ENCODE results near the gene SIDT1. TPM values are rescaled to one million over a fixed set of nuclear protein-coding genes. Genes with fewer than 3 reads are reported as not detected.
A peak's percentile ranks its signal among the peaks of the same experiment; 100 is the strongest.

SIDT1 gene
- total RNA-seq, 2 experiments from 2014 or later = 34.8 to 35.0 TPM

DNA sequence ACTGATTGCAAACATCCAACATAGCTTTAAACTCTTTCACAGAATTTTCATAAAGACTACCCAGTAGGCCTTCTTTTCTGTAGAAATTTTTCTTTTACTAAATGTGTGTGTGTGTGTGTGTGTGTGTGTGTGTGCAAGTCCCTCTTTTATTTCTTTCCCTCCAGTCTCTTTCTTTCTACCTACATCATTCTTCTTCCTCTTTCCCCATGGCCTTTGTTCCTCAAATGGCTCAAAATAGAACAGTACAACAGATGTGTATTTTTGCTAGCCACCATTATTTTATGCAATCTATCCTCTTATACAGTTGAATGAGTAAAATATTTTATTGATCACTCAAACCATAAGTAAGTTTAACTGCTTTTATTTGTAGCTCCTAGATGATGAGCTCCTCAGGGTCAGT is 87.7 kb downstream of the SIDT1 start:
- Mint-ChIP-seq H3K27ac (no peak overlapping the region), H3K27me3 (ENCODE audit: low read depth) (no peaks in the 10 kb centered on the region), H3K4me1 (ENCODE audit: low read depth) (no peaks in the 10 kb centered on the region), H3K9me3 (ENCODE audit: insufficient read depth) (no peaks in the 10 kb centered on the region), H3K36me3 (ENCODE audit: low read depth) (peaks cover 27% of the 10 kb centered on the region), H3K4me3 (no peak overlapping the region)
- DNase-seq (no peak), ATAC-seq (no peak)
- POLR2A ChIA-PET = no interaction called here
- CTCF ChIA-PET = interaction anchor here (1.1 to 1.4 kb wide), 2 partner anchors 43 to 125 kb away, joined by 3 to 4 read pairs; no protein-coding TSS in a partner anchor

GRCh38 chr3:113623324-113623723 is 91.0 kb downstream of the SIDT1 start:
- POLR2A ChIA-PET = no interaction called here
- H3K36me3 Mint-ChIP-seq (ENCODE audit: low read depth) = peaks cover 27% of the 10 kb centered on the region

GRCh38 chr3:113623811-113624210 is 91.5 kb downstream of the SIDT1 start:
- H3K4me1 Mint-ChIP-seq (ENCODE audit: low read depth) = no peaks in the 10 kb centered on the region
- ChIA-PET CTCF (no interaction called here), POLR2A (no interaction called here)
- no peaks in the 10 kb centered on the region for H3K27me3 Mint-ChIP-seq (ENCODE audit: low read depth)
- no peaks in the 10 kb centered on the region for H3K9me3 Mint-ChIP-seq (ENCODE audit: insufficient read depth)
- DNase-seq = no peak
- no peak overlapping the region for H3K27ac Mint-ChIP-seq
- peaks cover 30% of the 10 kb centered on the region for H3K36me3 Mint-ChIP-seq (ENCODE audit: low read depth)
- ATAC-seq = no peak
- H3K4me3 Mint-ChIP-seq = no peak overlapping the region

More at GRCh38 chr3:113623324-113623723, 91.0 kb downstream of the SIDT1 start:
- ATAC-seq = no peak
- Mint-ChIP-seq H3K4me1 (ENCODE audit: low read depth) (no peaks in the 10 kb centered on the region), H3K4me3 (no peak overlapping the region), H3K27me3 (ENCODE audit: low read depth) (no peaks in the 10 kb centered on the region), H3K9me3 (ENCODE audit: insufficient read depth) (no peaks in the 10 kb centered on the region), H3K27ac (no peak overlapping the region)
- no peak for DNase-seq
- CTCF ChIA-PET = no interaction called here

- ATAC-seq (no peak), DNase-seq (no peak)
- Mint-ChIP-seq H3K4me1 (ENCODE audit: low read depth) (no peaks in the 10 kb centered on the region), H3K4me3 (no peak overlapping the region), H3K27ac (no peak overlapping the region), H3K9me3 (ENCODE audit: insufficient read depth) (no peaks in the 10 kb centered on the region), H3K36me3 (ENCODE audit: low read depth) (peaks cover 36% of the 10 kb centered on the region), H3K27me3 (ENCODE audit: low read depth) (no peaks in the 10 kb centered on the region)
- POLR2A ChIA-PET = interaction anchor here (0.6 kb wide), 1 partner anchor 84 kb away, joined by 6 read pairs; no protein-coding TSS in a partner anchor
- CTCF ChIA-PET = interaction anchor here (1.4 kb wide), 1 partner anchor 48 kb away, joined by 5 read pairs; no protein-coding TSS in a partner anchor
Measured at GRCh38 chr3:113625834-113626233, 93.5 kb downstream of the SIDT1 start.

GRCh38 chr3:113626503-113627371 is 94.4 kb downstream of the SIDT1 start:
- no peak overlapping the region for H3K4me3 Mint-ChIP-seq
- no peaks in the 10 kb centered on the region for H3K4me1 Mint-ChIP-seq (ENCODE audit: low read depth)
- H3K27ac Mint-ChIP-seq = peak overlapping the region; percentile 1
- no peak for ATAC-seq
- no peaks in the 10 kb centered on the region for H3K9me3 Mint-ChIP-seq (ENCODE audit: insufficient read depth)
- H3K27me3 Mint-ChIP-seq (ENCODE audit: low read depth) = no peaks in the 10 kb centered on the region
- peaks cover 35% of the 10 kb centered on the region for H3K36me3 Mint-ChIP-seq (ENCODE audit: low read depth)
- ChIA-PET CTCF (interaction anchor here (1.0 to 2.8 kb wide), 5 partner anchors 49 to 337 kb away, joined by 3 to 11 read pairs (median 4); partner anchors contain the start of gene NAA50), POLR2A (no interaction called here)
- DNase-seq = peak; percentile 26

GRCh38 chr3:113628316-113628715 is 96.0 kb downstream of the SIDT1 start:
- no peaks in the 10 kb centered on the region for H3K4me1 Mint-ChIP-seq (ENCODE audit: low read depth)

DNA sequence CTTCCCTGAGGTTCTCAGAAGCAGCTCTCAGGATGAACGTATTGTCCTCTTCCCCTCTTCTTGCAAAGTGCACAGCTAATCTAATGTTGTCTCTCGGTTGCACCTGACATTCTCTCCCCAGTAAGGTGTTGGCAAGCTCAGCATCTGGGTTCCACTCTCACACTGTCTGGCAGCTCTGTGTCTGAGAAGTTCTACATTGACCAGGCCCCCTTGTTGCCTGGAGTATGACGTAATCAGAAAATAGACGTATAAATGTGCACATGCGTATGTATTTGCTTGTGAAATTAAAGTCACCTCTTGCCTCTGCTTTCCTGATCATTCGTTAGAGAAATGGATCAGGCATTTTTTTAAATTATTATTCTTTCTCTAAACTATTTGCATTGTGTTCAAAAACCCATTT is 96.4 kb downstream of the SIDT1 start:
- Mint-ChIP-seq H3K36me3 (ENCODE audit: low read depth) (peaks cover 32% of the 10 kb centered on the region), H3K9me3 (ENCODE audit: insufficient read depth) (no peaks in the 10 kb centered on the region), H3K4me3 (no peak overlapping the region), H3K27ac (no peak overlapping the region), H3K4me1 (ENCODE audit: low read depth) (no peaks in the 10 kb centered on the region), H3K27me3 (ENCODE audit: low read depth) (no peaks in the 10 kb centered on the region)
- ATAC-seq (no peak), DNase-seq (no peak)
- ChIA-PET POLR2A (no interaction called here), CTCF (interaction anchor here (0.6 to 3.2 kb wide), 4 partner anchors 37 to 135 kb away, joined by 3 to 14 read pairs (median 8); partner anchors contain the start of gene NAA50)

More at GRCh38 chr3:113628316-113628715, 96.0 kb downstream of the SIDT1 start:
- no peaks in the 10 kb centered on the region for H3K27me3 Mint-ChIP-seq (ENCODE audit: low read depth)
- ATAC-seq (no peak), DNase-seq (no peak)
- peaks cover 35% of the 10 kb centered on the region for H3K36me3 Mint-ChIP-seq (ENCODE audit: low read depth)
- ChIA-PET CTCF (interaction anchor here (0.6 to 3.2 kb wide), 5 partner anchors 38 to 135 kb away, joined by 3 to 14 read pairs (median 4); partner anchors contain the start of gene NAA50), POLR2A (no interaction called here)
- H3K9me3 Mint-ChIP-seq (ENCODE audit: insufficient read depth) = no peaks in the 10 kb centered on the region
- H3K4me3 Mint-ChIP-seq = no peak overlapping the region
- H3K27ac Mint-ChIP-seq = peak overlapping the region; percentile 34

DNA sequence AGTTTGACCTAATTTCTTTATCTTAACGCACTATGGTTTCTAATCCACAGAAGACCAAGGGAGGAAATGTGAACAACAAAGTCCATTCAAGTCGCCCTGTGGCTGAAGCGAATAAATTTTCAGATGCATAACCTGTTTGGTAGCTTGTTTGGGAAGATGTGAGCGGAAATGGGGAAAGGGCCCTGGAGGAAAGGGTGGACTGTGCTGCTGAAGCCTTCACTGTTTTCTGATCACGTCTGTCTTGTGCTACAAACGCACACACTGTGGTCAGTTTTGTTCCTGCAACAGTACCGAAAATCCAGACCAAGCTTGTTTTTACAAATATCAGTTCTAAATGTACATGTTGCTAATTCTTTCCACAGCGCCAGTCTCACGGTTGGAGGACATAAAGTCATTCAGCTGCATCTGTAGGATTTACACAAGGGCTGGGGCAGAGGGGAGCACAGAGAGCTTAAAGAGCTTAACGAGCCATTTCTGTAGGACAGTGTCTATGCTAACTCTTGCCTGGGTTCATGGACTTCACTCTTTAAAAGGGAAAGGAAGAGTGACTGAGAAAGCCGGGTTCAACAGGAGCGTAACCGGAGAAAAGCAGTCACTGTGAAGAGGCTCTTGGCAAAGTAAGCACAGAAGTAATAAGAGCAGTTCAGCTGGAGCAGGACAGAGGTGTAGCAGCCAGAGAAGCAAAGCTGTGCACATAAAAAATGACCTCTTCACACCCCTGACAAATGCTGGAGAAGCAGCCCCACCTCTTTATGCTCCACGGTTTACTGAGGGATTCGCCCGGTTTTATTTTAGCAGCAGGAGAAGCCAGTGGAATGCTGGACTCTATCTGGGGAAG is 97.4 kb downstream of the SIDT1 start:
- peaks cover 24% of the 10 kb centered on the region for H3K36me3 Mint-ChIP-seq (ENCODE audit: low read depth)
- POLR2A ChIA-PET = no interaction called here
- H3K27me3 Mint-ChIP-seq (ENCODE audit: low read depth) = no peaks in the 10 kb centered on the region
- no peak overlapping the region for H3K27ac Mint-ChIP-seq
- no peak overlapping the region for H3K4me3 Mint-ChIP-seq
- no peaks in the 10 kb centered on the region for H3K9me3 Mint-ChIP-seq (ENCODE audit: insufficient read depth)
- no peaks in the 10 kb centered on the region for H3K4me1 Mint-ChIP-seq (ENCODE audit: low read depth)
- CTCF ChIA-PET = interaction anchor here (1.6 to 3.2 kb wide), 3 partner anchors 52 to 136 kb away, joined by 4 to 14 read pairs (median 11); partner anchors contain the start of gene NAA50
- DNase-seq (no peak), ATAC-seq (no peak)

DNA sequence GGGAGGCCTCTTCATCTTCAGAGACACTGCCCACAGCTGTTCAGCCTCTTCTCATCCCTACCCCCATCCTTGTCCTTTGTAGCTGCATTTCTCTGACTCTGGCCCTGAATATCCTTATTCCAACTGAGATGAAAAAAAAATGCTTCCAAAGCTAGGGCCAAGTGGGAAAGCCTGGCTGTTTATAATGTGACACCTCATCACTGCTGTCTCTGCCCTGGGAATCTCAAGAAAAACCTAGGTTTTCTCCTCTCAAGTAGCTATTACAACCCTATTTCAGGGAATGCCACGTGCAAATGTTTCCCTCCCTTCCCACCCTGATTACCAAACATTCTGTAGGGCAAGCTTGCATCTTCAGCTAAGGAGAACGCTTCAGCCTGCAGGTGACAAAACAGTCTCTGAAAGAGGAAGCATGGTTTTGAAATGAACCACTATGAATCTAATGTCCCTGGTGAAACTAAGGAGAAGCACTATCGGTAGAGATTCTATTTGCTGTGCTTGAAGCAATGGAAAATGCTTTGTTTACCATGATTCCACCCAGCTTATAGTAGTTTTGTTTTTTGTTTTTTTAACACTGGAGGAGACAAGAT is 98.7 kb downstream of the SIDT1 start:
- no peak overlapping the region for H3K27ac Mint-ChIP-seq
- CTCF ChIA-PET = interaction anchor here (3.2 kb wide), 1 partner anchor 138 kb away, joined by 14 read pairs; no protein-coding TSS in a partner anchor
- H3K9me3 Mint-ChIP-seq (ENCODE audit: insufficient read depth) = no peaks in the 10 kb centered on the region
- peaks cover 22% of the 10 kb centered on the region for H3K36me3 Mint-ChIP-seq (ENCODE audit: low read depth)
- DNase-seq (no peak), ATAC-seq (no peak)
- no peaks in the 10 kb centered on the region for H3K4me1 Mint-ChIP-seq (ENCODE audit: low read depth)
- no peaks in the 10 kb centered on the region for H3K27me3 Mint-ChIP-seq (ENCODE audit: low read depth)
- POLR2A ChIA-PET = no interaction called here
- no peak overlapping the region for H3K4me3 Mint-ChIP-seq

DNA sequence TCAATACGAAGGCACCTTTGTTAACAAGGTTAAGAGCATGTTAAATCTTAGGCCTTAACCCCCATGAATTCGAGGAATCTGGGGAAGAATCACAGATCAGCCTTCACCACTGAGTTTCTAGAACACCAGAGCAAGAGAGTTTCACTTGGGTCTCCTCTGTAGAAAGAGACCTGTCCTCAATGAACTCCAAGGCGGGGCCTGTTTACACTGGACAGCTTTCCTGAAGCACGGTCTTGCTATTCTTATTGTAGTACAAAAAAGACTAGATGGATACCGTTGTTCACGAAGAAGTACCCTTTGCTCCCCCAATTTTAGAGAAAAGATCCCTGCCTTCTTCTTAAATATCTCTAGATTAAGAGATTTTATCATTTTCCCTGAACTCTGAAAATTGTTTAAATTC is 99.2 kb downstream of the SIDT1 start:
- ChIA-PET POLR2A (no interaction called here), CTCF (no interaction called here)
- H3K36me3 Mint-ChIP-seq (ENCODE audit: low read depth) = peaks cover 20% of the 10 kb centered on the region
- no peak overlapping the region for H3K4me3 Mint-ChIP-seq
- H3K27ac Mint-ChIP-seq = no peak overlapping the region
- H3K4me1 Mint-ChIP-seq (ENCODE audit: low read depth) = no peaks in the 10 kb centered on the region
- no peak for ATAC-seq
- no peak for DNase-seq
- no peaks in the 10 kb centered on the region for H3K27me3 Mint-ChIP-seq (ENCODE audit: low read depth)
- H3K9me3 Mint-ChIP-seq (ENCODE audit: insufficient read depth) = no peaks in the 10 kb centered on the region

DNA sequence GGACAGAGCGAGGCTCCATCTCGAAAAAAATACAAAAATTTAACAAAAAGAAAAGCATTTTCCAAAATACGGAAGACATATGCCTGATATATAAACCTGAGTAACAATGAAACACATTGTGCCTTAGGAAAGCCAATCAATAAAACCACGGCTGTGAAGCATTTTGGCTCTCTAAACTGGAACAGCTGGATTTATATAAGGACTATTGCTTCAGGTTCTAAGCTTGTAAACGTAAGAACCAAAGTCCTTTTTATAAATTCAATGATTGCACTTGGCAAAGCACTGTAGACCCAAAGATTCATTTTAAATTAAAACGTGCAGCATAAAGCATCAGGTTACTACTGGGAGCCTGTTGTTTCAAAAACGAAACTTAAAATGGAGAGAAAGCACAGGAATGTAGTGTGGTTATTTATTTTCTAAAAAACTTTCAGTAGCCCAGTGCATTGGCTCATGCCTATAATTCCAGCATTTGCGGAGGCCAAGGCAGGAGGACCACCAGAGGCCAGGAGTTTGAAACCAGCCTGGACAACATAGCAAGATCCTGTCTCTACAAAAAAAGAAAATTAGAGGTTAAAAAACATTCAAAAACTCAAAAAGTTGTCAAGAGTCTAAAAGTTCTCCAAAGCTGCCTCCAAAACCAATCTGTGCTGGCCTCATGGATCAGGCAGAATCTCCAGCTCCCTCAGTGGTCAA is 102.6 kb downstream of the SIDT1 start:
- Mint-ChIP-seq H3K4me3 (no peak overlapping the region), H3K36me3 (ENCODE audit: low read depth) (peaks cover 8% of the 10 kb centered on the region), H3K27me3 (ENCODE audit: low read depth) (no peaks in the 10 kb centered on the region), H3K9me3 (ENCODE audit: insufficient read depth) (no peaks in the 10 kb centered on the region), H3K4me1 (ENCODE audit: low read depth) (no peaks in the 10 kb centered on the region), H3K27ac (no peak overlapping the region)
- ChIA-PET POLR2A (no interaction called here), CTCF (interaction anchor here (0.6 to 1.9 kb wide), 3 partner anchors 101 to 763 kb away, joined by 3 to 5 read pairs (median 4); no protein-coding TSS in a partner anchor)
- DNase-seq (no peak), ATAC-seq (no peak)
